ENCODE measurements around the gene ALKBH6. TPM values are rescaled to one million over a fixed set of nuclear protein-coding genes. Genes with fewer than 3 reads are reported as not detected.
A peak's percentile ranks its signal among the peaks of the same experiment; 100 is the strongest.
"Not testable (repeated sequence)": the region's sequence is repeated elsewhere in the genome, so short reads cannot be mapped to it uniquely, and the experiment has no call there.

The ALKBH6 gene
- 10 to 100 TPM; 11.8 to 20.5 (median 16.9) TPM for polyA plus RNA-seq (ENCODE audit: insufficient read length in 4 of 4)

DNA sequence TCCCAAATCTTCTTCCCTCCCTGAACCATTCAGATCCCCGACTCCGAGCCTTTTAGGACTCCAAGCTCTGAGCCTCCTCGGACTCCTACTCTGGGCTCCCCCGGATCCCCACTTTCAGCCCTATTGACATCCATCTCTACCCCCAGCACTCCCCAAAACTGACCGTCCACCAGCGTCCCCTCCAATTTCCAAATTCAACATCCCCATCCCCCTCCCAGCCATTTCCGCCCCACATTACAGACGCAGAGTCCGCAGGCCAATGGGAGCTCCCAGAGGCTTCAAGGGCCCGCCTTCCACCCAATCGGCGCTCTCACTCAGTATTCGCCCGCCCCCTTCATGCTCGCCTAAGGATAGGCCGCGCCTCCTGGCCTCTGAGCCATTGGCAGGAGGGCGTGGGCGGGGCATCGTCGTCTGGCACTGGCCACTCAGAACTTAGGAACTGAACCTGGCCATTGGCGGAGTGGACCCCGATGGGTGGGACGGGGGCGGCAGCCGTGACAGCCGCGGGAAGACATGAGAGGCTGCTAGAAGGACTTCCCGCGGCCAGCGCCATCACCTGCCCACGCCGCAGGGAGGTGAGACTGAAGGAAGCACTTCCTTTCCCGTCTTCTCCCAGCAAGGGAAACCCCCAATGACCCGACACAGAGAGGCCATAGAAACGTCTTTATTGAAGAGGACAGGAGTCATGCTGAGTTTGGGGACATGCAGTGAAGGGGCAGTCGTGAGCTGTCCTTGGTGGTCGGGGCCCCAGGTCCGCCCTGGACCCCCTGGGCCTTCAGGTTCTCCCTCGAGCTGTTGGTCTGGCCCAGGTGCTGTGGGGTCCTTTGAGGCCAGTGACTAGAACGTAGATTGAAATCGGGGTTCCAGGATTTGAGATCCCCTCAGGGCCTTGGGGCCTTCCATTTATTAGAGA, at the start of gene ALKBH6:
Gene ALKBH6, minus strand, starts transcription at position 202 of the 913 bp plus-strand sequence. CDS start 816 bp downstream, outside the sequence.
- DNase-seq (ENCODE audit: low read depth in 4 of 4, low spot score in 2 of 4), result peak; percentile 87 to 97 (median 94)

- no peak for DNase-seq (ENCODE audit: low read depth in 4 of 4, low spot score in 2 of 4)
Observed at GRCh38 chr19:36061367-36061766, 47.4 kb upstream of the ALKBH6 start.

GRCh38 chr19:36060430-36060829, 46.4 kb upstream of the ALKBH6 start:
- DNase-seq (ENCODE audit: low read depth in 4 of 4, low spot score in 2 of 4), result no peak

- no peak for DNase-seq (ENCODE audit: low read depth in 4 of 4, low spot score in 2 of 4)
Observed at GRCh38 chr19:36059180-36059910, 45.3 kb upstream of the ALKBH6 start.

DNA sequence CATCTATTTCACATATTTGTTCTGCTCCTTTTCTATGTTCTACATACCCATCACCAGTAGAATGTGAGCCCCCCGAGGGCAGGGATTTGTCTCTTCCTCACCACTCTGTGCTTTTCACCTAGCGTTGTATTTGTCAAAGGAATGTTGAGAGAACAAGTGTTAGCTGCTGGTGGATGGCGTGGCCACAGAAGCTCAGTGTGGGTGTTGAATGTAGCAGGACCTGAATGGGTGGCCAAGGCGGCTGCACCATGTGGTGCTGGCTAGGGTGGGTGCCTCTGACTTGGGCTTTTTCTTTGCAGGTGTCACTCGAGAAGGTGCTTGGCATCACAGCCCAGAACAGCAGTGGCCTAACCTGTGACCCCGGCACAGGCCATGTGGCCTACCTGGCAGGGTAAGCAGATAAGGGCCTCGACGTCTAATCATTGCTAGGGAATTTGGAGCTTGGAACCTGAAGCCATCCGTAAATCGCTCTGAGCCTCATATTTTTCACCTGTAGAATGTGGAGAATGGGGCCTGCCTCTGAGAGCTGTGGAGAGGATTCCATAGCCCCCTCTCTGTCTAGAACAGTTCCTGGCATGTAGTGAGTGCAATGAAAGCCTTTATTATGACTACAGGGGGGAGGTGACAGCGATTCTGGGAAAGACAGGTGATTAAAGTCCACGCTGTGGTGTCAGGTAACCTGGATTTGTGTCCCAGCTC, 44.6 kb upstream of the ALKBH6 start:
- no peak for DNase-seq (ENCODE audit: low read depth in 4 of 4, low spot score in 2 of 4)

DNA sequence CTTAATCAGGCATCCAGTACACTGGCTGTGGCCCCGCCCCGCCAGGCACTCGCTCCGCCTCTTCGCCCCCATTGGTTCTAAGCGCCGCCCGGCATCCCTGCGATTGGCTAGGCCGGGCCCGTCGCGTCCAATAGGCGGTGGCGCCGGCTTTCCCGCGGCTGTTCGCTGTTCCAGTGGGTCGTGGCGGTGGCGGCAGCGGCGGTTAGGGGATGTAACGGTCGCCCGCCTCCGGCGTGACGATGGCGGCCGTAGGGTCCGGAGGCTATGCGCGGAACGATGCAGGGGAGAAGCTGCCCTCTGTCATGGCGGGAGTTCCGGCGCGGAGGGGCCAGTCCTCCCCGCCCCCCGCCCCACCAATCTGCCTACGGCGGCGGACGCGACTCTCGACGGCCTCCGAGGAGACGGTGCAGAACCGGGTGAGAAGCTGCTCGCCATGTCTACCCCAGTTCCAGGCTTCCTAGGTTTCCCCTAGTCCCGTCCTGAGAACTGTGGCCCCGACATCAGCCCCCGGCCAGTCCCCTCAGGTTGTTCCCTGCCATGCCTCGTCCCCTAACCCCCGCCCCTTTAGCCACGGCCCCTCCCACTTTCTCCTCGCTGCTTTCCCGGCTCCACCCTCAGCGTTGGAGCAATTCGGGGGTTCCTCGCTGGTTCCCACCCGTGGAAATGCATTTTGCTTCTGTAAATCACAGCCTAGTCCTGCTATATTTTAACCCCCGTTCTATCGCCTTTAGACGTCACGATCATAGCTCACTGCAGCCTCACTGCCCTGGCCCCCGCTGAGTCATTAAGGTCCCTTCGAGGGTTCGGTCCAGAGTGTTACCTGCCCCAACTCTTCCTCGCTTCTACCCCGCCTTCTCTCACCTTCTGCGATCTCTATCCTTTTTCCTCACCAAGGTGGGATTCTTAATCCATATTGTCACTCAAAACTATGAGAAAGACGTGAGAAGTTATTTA, 41.0 kb upstream of the ALKBH6 start, which contains the start of gene WDR62:
Gene WDR62, plus strand, starts transcription at position 165 of the 954 bp plus-strand sequence. Its CDS starts 75 bp downstream, at position 240.
- DNase-seq (ENCODE audit: low read depth in 4 of 4, low spot score in 2 of 4), result no peak

DNA sequence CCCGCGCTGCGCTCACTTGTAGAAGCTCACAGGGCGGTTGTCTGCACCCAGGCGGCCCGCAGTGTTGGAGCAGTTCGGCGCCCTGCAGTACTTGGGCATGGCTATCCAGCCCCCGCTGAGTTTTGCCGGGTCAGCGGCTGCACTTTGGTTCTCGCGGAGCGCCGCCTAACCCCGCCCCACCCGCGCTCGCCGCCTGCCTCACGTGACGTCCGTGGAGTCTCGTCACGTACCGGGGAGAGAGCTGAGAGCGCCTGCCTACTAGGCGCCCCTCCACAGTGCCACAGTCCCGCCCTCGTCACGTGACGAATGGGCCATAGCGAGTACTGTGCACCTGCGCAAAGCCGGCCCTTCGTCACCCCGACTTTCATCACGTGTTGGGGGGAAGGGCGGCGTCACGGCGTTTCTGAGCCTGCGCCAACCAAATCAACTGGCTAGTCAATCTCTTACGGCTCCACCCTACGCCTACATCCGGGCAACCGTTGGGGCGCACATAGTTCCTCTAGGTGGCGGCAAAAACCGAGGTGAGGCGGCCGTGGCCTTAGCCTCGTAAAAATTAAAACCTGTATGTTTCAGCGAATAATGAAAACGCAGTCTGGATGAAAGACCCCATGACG, 40.2 kb upstream of the ALKBH6 start, which contains the start of gene THAP8:
Gene THAP8, minus strand, starts transcription at position 167 of the 614 bp plus-strand sequence. Its CDS starts 68 bp downstream, at position 99.
- peak; percentile 98 to 99 (median 98) for DNase-seq (ENCODE audit: low read depth in 4 of 4, low spot score in 2 of 4)

DNA sequence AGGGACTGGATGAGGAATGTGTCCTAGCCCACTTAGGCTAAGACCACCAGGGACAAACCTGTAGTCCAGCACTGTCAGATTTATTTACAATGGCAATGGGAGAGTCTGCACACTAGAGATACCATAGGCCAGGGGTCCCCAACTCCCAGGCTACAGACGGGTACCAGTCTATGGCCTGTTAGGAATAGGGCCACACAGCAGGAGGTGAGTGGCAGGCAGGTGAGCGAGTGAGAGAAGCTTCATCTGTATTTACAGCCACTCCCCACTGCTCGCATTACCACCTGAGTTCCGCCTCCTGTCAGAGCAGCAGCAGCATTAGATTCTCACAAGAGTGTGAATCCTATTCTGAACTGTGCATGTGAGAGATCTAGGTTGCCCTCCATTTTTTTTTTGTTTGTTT, 37.6 kb upstream of the ALKBH6 start:
- no peak for DNase-seq (ENCODE audit: low read depth in 4 of 4, low spot score in 2 of 4)

DNA sequence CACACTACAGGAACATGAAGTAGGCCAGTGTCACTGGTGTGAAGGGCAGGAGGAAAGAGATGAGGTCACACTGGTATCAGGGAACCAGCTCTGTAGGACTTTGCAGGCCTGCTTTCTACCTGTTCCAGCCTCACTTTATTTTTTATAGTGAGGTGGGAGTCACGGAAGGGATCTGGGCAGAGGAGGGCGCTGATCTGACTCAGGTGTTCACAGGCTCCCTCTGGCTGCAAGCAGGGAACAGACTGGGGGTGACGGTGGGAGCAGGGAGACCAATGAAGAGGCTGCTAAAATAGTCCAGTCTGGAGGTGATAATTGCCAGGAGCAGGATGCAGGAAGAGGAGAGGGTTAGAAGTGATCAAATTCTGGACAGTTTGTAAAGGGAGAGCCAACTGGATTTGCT, 37.2 kb upstream of the ALKBH6 start:
- no peak for DNase-seq (ENCODE audit: low read depth in 4 of 4, low spot score in 2 of 4)

DNA sequence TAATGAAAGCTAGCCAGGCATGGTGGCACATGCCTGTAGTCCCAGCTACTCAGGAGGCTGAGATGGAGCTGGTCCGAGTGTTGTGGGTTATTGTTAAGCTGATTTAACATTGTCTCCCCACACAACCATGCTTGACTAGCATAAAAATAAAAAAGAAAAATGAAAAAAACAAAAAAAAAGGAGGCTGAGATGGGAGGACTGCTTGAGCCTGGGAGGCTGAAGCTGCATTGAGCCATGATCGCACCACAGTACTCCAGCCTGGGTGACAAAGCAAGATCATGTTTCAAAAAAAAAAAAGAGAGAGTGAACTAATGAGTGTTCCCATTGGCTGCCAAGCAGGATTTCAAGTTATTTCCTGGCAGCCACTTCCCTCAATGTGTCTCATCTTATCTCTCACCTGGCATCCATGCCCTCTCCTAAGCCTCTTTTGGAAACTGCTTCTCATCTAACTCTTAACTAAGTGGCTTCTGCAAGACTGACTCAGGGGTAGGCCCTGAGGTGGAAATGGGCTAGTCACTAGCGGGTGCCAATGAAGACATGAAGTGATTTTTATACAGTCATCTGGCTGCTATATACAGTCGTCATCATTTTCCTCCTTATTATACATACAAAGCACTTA, 35.2 kb upstream of the ALKBH6 start:
- no peak for DNase-seq (ENCODE audit: low read depth in 4 of 4, low spot score in 2 of 4)

GRCh38 chr19:36047835-36048234, 33.8 kb upstream of the ALKBH6 start:
- no peak for DNase-seq (ENCODE audit: low read depth in 4 of 4, low spot score in 2 of 4)

GRCh38 chr19:36046443-36047050, 32.5 kb upstream of the ALKBH6 start:
- no peak for DNase-seq (ENCODE audit: low read depth in 4 of 4, low spot score in 2 of 4)

DNA sequence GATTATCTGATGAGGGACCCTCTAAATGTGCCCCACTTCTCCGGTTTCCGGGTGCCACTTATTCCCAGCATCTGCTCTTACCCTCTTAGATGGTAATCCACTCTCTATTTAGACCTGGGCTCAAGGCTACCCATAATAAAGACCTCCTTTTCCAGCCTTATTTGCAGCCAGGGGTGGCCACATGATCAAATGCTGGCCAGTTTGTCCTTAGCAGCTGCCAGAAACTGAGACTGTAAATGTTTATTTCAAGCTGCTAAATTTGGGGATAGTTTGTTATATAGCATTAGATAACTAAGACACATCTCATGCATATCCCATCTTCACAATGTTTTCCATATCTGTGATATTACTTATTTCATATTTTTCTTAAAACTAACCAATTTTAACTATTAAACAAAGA, 29.9 kb upstream of the ALKBH6 start:
- no peak for DNase-seq (ENCODE audit: low read depth in 4 of 4, low spot score in 2 of 4)

GRCh38 chr19:36041831-36042230, 27.8 kb upstream of the ALKBH6 start:
- DNase-seq (ENCODE audit: low read depth in 4 of 4, low spot score in 2 of 4), result peak in 1 of 4 donors; percentile 32

DNA sequence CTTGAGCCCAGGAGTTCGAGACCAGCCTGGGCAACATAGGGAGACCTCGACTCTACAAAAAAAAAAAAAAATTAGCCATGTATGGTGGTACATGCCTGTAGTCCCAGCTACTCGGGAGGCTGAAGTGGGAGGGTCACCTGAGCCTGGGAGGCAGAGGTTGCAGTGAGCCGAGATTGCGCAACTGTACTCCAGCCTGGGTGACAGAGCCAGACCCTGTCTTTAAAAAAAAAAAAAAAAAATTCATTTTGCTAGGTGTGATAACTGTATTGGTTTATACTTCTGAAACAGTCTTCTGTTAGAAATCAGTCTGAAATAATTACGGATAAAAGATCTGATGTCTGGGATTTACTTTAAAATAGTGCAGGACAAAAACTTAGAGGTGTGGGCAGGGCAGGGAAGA, 27.1 kb upstream of the ALKBH6 start:
- not testable (repeated sequence) for DNase-seq (ENCODE audit: low read depth in 4 of 4, low spot score in 2 of 4)

- no peak for DNase-seq (ENCODE audit: low read depth in 4 of 4, low spot score in 2 of 4)
Observed at GRCh38 chr19:36040495-36040894, 26.5 kb upstream of the ALKBH6 start.

DNA sequence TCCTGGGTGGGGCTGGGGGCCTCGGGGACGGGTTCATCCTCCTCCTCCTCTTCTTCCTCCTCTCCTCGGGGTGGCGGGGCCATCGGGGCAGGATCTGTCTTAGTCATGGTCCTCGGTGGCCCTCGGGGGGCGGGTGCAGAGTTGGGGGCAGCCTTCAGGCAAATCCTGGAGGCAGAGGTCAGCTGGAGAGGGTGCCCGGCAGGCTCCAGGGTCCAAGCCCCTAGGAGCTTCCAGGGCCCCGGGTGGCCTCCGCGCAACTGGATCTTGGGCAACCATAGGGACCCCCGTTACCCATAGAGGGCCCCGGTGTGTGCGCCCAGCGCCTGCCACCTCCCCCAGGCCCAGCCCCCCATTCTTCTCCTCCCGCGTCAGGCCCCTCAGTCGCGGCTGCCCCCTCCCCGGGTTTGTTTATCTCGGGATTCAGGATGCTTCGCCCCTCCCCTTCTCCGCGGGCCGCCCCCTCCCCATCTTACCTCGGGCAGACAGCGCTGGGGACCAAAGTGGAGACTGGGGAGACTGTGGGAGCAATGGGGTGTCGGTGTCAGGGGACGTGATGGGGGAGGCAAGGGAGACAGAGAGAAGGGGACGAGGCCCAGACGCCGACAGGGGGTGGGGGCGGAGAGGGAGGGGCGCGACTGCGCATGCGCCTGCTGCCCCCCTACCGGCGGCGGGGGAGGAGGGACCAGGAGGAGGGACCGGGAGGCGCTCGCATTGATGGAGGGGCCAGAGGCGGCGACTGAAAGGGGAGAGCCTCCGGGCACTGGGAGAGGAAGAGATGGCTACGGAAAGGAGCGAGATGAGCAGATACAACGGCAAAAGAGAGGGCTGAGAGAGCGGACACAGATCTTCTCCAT, 18.5 kb upstream of the ALKBH6 start, which contains the start of gene CLIP3:
Gene CLIP3, minus strand, starts transcription at position 623 of the 854 bp plus-strand sequence. Its CDS starts 516 bp downstream, at position 107.
- DNase-seq (ENCODE audit: low read depth in 4 of 4, low spot score in 2 of 4), result no peak

Measured in left renal cortex interstitium (tissue), 4 donors.